Uterus (tissue), 4 donors: Measurements from ENCODE around the gene KRTAP5-11. TPM values are rescaled to one million over a fixed set of nuclear protein-coding genes. Genes with fewer than 3 reads are reported as not detected.
"Not testable (repeated sequence)": the region's sequence is repeated elsewhere in the genome, so short reads cannot be mapped to it uniquely, and the experiment has no call there.

Experiments
- DNase-seq, 2 donors: peaks; one replicate each; pipeline ENCODE4 v3.0.0-alpha.2; 2019 to 2020
- H3K27ac ChIP-seq, 2 donors: fragments of 200-600 bp; sonication (generic); 1 replicate in 1 of 2; 2 replicates in 1 of 2; pipeline ENCODE4 v1.5.1; 2016 to 2018
- H3K27me3 ChIP-seq, 2 donors: fragments of 200-600 bp; sonication (generic); one replicate each; pipeline ENCODE4 v1.5.1; 2018 to 2019; ENCODE audit warnings: control low read depth in 1 of 2
- H3K36me3 ChIP-seq, 2 donors: fragments of 200-600 bp; sonication (generic); one replicate each; pipeline ENCODE4 v1.5.1; 2019; ENCODE audit warnings: control low read depth in 1 of 2
- H3K4me1 ChIP-seq, 2 donors: fragments of 200-600 bp; sonication (generic); one replicate each; pipeline ENCODE4 v1.5.1; 2018 to 2019; ENCODE audit warnings: control low read depth in 1 of 2
- H3K4me3 ChIP-seq, 2 donors: fragments of 200-600 bp; sonication (generic); 1 replicate in 1 of 2; 2 replicates in 1 of 2; pipeline ENCODE4 v1.5.1; 2018 to 2019; ENCODE audit warnings: mild to moderate bottlenecking in 1 of 2
- H3K9me3 ChIP-seq, 2 donors: fragments of 200-600 bp; sonication (generic); one replicate each; pipeline ENCODE4 v1.5.1; 2019; ENCODE audit warnings: control low read depth in 1 of 2
- POLR2A ChIP-seq, 2 donors: fragments of 450-650 bp; IDR thresholded peaks; one replicate each; pipeline ENCODE4 v1.6.1; 2016; ENCODE audit warnings: antibody characterized with exemption in 2 of 2, mild to moderate bottlenecking in 1 of 2, moderate library complexity in 1 of 2
- intact Hi-C: fragments of 100-400 bp; cut with DNase I; formaldehyde crosslinking; loops from one replicate; pipeline ENCODE4 v1.15.1; 2023; ENCODE audit warnings: low total_unique reads
- total RNA-seq, 4 donors: library from RNA; depleted of rRNA in 3 of 4; stranded (reverse); fragments of >200 nt in 3 of 4; gene quantifications; one replicate each; pipeline versions ENCODE4 v1.1.0 to v1.2.4, GENCODE V29; 2014 to 2023
- TF ChIP-seq, protein P1 (sequence below), 4 experiments: fragments of 200-600 bp in 2 of 4; fragments of 450-650 bp in 2 of 4; sonication (generic) in 2 of 4; IDR thresholded peaks; one replicate each; pipeline ENCODE4 v1.5.1; 2016 to 2019; ENCODE audit warnings: antibody characterized with exemption in 4 of 4, mild to moderate bottlenecking in 2 of 4, moderate library complexity in 1 of 4
- donor health status: DM: yes; HTN: yes; CAD: no.

Gene KRTAP5-11
- total RNA-seq, 4 donors from 2014 or later = not detected

DNA sequence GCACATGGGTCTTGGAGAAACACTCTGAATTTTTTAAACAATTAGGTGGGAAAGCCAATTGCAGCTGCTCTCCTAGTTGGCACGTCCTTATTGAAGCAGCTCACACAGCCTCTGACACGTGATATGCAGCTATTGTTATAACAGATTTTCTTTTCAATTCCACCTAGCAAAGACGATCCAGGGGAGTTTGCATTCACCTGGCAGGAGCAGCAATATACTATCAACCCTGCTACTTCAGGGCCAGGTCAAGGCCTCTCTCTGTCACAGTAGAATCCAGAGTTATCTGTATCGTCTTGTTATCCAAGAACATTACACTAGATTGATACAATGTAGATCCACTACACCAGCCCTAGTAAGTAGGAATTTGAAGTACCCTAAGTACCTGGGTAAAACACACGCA, 8.3 kb downstream of the KRTAP5-11 start:
- Histone ChIP-seq H3K4me1 (no peaks in the 10 kb centered on the region), H3K9me3 (no peaks in the 10 kb centered on the region), H3K27me3 (no peaks in the 10 kb centered on the region), H3K36me3 (no peaks in the 10 kb centered on the region), H3K27ac (no peak overlapping the region), H3K4me3 (no peak overlapping the region)
- DNase-seq = no peak
- no peak for TF ChIP-seq POLR2A (IDR thresholded peaks at IDR 0.05)
- TF ChIP-seq, protein P1, sequence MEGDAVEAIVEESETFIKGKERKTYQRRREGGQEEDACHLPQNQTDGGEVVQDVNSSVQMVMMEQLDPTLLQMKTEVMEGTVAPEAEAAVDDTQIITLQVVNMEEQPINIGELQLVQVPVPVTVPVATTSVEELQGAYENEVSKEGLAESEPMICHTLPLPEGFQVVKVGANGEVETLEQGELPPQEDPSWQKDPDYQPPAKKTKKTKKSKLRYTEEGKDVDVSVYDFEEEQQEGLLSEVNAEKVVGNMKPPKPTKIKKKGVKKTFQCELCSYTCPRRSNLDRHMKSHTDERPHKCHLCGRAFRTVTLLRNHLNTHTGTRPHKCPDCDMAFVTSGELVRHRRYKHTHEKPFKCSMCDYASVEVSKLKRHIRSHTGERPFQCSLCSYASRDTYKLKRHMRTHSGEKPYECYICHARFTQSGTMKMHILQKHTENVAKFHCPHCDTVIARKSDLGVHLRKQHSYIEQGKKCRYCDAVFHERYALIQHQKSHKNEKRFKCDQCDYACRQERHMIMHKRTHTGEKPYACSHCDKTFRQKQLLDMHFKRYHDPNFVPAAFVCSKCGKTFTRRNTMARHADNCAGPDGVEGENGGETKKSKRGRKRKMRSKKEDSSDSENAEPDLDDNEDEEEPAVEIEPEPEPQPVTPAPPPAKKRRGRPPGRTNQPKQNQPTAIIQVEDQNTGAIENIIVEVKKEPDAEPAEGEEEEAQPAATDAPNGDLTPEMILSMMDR (IDR thresholded peaks at IDR 0.05) = no peak
- intact Hi-C loops = no loop called here

DNA sequence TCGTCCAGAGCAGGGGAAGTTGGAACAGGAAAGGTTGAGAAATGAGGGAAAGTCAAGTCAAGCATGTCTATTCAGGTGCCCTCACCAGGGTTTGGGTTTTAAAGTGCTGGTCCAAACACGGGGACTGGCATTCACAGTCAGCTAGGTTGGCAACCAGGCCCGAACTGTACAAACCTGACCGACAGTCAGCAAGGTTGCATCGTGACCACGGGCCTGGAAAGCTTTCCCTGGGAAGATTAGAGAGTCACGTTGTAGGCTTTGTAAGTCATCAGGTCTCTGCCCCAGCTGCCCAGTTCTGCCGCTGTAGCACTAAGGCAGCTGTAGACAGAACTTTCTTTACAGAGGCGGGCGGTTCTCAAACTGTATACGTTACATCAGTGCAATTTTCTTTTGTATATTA, 9.9 kb downstream of the KRTAP5-11 start:
- H3K4me3 ChIP-seq = no peak overlapping the region
- H3K9me3 ChIP-seq = no peaks in the 10 kb centered on the region
- intact Hi-C loops = no loop called here
- no peak for DNase-seq
- H3K4me1 ChIP-seq = no peaks in the 10 kb centered on the region
- no peak overlapping the region for H3K27ac ChIP-seq
- H3K27me3 ChIP-seq = no peaks in the 10 kb centered on the region
- no peaks in the 10 kb centered on the region for H3K36me3 ChIP-seq
- no peak for TF ChIP-seq POLR2A (IDR thresholded peaks at IDR 0.05)
- TF ChIP-seq, protein P1 (IDR thresholded peaks at IDR 0.05) = no peak

DNA sequence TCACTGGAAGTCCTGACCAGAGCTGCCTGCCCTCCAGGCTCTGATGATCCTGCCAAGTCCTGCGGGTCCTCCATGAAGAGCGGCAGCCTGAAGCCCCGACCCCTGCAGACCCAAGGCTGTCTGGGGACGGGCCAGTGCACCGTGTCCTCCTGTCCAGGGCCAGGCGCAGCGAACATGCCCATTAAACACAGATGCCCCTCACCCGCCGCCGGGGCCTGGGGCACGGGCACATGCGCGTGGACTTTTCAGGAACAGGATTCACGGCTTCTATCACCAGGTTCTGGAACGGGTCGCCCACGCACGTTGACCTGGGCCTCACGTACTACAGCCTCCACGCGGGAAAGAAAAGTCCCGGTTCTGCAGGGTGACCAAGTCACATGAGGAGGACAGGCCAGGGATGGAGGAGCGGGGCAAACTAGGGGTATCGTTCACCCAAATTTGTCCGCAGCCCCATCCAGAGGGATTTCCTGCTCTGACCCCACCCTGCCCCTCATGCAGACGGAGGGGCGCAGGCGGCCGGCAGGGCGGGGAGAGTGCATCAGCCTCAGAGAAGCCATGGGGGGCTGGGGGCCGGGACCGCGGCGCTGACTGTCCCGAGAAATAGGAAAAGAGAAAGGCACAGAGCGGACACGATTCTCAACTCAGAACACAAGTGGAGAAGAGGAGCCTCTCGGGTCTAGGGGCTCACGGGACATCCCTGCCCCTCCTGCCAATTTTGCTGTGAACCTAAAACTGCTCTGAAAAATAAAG, 11.4 kb downstream of the KRTAP5-11 start:
- H3K27me3 ChIP-seq, DNase-seq, H3K36me3 ChIP-seq, H3K4me1 ChIP-seq, H3K27ac ChIP-seq, H3K4me3 ChIP-seq, intact Hi-C loops, H3K9me3 ChIP-seq: not testable (repeated sequence)

DNA sequence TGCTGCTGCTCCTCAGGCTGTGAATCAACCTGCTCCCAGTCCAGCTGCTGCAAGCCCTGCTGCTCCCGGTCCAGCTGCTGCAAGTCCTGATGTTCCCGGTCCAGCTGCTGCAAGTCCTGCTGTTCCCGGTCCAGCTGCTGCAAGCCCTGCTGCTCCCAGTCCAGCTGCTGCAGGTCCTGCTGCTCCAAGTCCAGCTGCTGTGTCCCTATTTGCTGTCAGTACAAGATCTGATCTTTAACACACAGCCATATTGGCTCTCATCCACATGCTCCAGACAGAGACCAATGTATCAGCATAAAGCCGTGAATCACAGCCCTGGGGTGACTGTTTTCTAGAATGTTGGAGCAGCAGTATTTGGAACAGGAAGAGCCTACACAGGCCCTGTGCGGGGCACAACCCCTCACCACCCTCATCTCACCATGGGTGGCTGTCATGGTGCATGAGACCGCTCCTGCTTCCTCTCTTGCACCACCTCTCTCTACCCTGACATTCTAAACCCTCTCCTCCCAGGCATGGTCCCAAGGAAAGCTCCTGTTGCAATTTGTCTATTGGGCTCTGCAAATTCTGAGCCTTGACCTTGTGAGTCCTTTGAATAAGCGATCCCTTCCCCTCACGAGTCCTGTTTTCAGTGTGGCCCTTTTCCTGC, 13.8 kb downstream of the KRTAP5-11 start:
- H3K27me3 ChIP-seq = no peaks in the 10 kb centered on the region
- TF ChIP-seq POLR2A (IDR thresholded peaks at IDR 0.05) = no peak
- TF ChIP-seq, protein P1 (IDR thresholded peaks at IDR 0.05) = no peak
- H3K27ac ChIP-seq = no peak overlapping the region
- H3K9me3 ChIP-seq = no peaks in the 10 kb centered on the region
- intact Hi-C loops = no loop called here
- no peak for DNase-seq
- no peaks in the 10 kb centered on the region for H3K36me3 ChIP-seq
- H3K4me3 ChIP-seq = no peak overlapping the region
- no peaks in the 10 kb centered on the region for H3K4me1 ChIP-seq

DNA sequence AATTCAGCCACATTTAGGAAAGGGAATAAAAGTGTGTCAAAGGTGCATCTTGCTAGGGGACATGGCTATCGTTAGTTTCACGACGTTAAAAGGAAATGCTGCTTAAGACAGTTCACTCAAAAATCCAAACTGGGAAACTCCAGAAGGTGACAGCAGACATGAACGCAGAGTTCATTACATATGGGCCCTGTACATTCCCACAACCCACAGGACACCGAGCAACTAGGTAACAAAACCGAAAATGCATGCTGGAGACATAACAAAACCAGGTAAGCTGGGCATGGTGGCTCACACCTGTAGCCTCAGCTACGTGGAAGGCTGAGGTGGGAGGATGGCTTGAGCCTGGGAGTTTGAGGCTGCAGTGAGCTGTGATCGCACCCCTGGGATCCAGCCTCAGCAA, 15.0 kb downstream of the KRTAP5-11 start:
- H3K27me3 ChIP-seq, H3K27ac ChIP-seq, H3K9me3 ChIP-seq, DNase-seq, H3K4me1 ChIP-seq, intact Hi-C loops, H3K4me3 ChIP-seq, H3K36me3 ChIP-seq: not testable (repeated sequence)

DNA sequence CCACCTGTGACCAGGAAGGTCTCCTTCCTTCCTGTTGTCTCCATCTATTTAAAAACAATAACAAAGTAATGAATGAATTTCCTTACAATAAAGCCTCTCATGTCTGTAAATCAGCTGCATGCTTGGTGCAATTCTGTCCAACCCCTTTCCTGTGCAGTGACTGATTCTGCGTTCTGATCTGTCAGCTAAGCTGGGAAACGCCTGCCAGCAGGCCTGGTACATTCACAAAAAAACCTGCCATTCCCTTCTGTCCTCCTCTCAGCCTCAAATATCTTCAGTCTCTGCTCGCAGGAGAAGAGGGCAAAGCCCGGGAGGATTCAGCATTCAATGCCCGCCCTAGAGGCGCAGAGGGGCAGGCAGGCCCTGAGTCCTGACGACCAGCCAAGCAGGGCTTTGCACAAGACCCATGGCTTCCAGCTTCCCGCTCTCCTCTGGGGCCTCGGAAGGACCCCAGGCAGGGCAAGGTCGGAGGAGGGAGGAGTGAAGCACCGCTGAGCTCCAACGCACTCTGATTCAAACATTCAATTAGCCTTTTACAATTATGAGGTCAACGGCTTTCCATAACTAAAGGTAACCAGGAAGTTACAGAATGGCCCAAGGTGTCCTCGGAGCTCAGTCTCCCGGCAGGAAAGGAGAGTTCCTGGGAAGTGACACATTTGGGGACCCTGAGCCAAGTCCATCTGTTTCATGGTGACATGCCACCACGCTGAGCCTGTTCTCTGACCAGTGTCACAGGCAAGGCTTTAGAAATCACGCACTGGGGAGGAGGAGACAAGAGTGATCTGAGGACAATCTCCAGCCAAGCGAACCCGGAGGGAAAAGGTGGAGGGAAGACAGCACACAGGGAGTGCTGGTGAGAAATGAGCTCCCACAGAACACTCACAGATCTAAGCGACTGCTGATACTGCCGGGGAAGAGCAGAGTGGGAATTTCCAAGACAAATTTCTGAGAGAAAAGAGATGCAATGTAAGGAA, 15.8 kb downstream of the KRTAP5-11 start:
- H3K27ac ChIP-seq, H3K36me3 ChIP-seq, DNase-seq, H3K9me3 ChIP-seq, intact Hi-C loops, H3K4me3 ChIP-seq, H3K4me1 ChIP-seq, H3K27me3 ChIP-seq: not testable (repeated sequence)
